OCI-LY7 (cell line): ENCODE measurements around the gene P2RX5. TPM values are rescaled to one million over a fixed set of nuclear protein-coding genes. Genes with fewer than 3 reads are reported as not detected.

Source experiments
- BruUV-seq: library from RNA; stranded (reverse); fragments of 400-500 nt; replicated peaks from 2 replicates; lab custom pipeline; 2021; lab: Mats Ljungman, UMichigan
- CTCF ChIA-PET: fragments of 300-600 bp; sonication (Branson Sonifier 250); formaldehyde crosslinking; loops from one replicate; lab custom pipeline; 2022; ENCODE audit warnings: antibody characterized with exemption; ENCODE audit not compliant: unreplicated experiment; lab: Charles Lee
- POLR2A ChIA-PET: fragments of 300-600 bp; sonication (Branson Sonifier 250); formaldehyde crosslinking; loops from one replicate; lab custom pipeline; 2022; ENCODE audit warnings: antibody characterized with exemption; lab: Charles Lee
- DNase-seq: peaks from one replicate; pipeline ENCODE4 v3.0.0-alpha.2; 2015; ENCODE audit warnings: low spot score
- H2AFZ ChIP-seq: fragments of 200-600 bp; sonication (generic), shearing (Covaris generic); 2 replicates; pipeline ENCODE4 v1.6.1; 2014; ENCODE audit warnings: mild to moderate bottlenecking, antibody characterized with exemption, low read length, moderate library complexity
- H3K27ac ChIP-seq: fragments of 200-600 bp; sonication (generic); 2 replicates; pipeline ENCODE4 v1.5.1; 2014; ENCODE audit warnings: mixed run types, low read depth, mild to moderate bottlenecking, moderate library complexity, low read length, inconsistent platforms; ENCODE audit not compliant: poor library complexity, severe bottlenecking
- H3K36me3 ChIP-seq: fragments of 200-600 bp; sonication (generic); 2 replicates; pipeline ENCODE4 v1.6.1; 2014; ENCODE audit warnings: mild to moderate bottlenecking, antibody characterized with exemption, low read length, moderate library complexity, mixed read lengths; ENCODE audit not compliant: insufficient read depth
- H3K4me1 ChIP-seq: fragments of 200-600 bp; sonication (generic); 2 replicates; pipeline ENCODE4 v1.5.1; 2014; ENCODE audit warnings: mild to moderate bottlenecking, low read length; ENCODE audit not compliant: insufficient read depth, poor library complexity, severe bottlenecking
- H3K4me2 ChIP-seq: fragments of 200-600 bp; sonication (generic); 2 replicates; pipeline ENCODE4 v1.6.1; 2014; ENCODE audit warnings: mild to moderate bottlenecking, low read length
- H3K4me3 ChIP-seq: fragments of 200-600 bp; sonication (generic); 2 replicates; pipeline ENCODE4 v1.5.1; 2014; ENCODE audit warnings: mild to moderate bottlenecking, low read depth, low read length; ENCODE audit not compliant: poor library complexity, severe bottlenecking
- H3K79me2 ChIP-seq: fragments of 200-600 bp; sonication (generic); 2 replicates; pipeline ENCODE4 v1.6.1; 2016; ENCODE audit warnings: low read depth, mild to moderate bottlenecking, low read length, moderate library complexity, mixed read lengths; ENCODE audit not compliant: insufficient read depth
- H3K9me2 ChIP-seq: fragments of 200-600 bp; sonication (generic); 2 replicates; pipeline ENCODE4 v1.6.1; 2016; ENCODE audit warnings: mild to moderate bottlenecking, low read length, mixed read lengths; ENCODE audit not compliant: insufficient read depth
- H3K9me3 ChIP-seq: fragments of 200-600 bp; sonication (generic); 2 replicates; pipeline ENCODE4 v1.6.1; 2014; ENCODE audit warnings: mild to moderate bottlenecking, mixed run types, low read length, mixed read lengths
- H4K20me1 ChIP-seq: fragments of 200-600 bp; sonication (generic); 2 replicates; pipeline ENCODE4 v1.6.1; 2014; ENCODE audit warnings: mild to moderate bottlenecking, antibody characterized with exemption, low read length, moderate library complexity, mixed read lengths; ENCODE audit not compliant: insufficient read depth
- CTCF ChIP-seq: fragments of 200-600 bp; sonication (generic); conservative IDR thresholded peaks from 2 replicates; pipeline ENCODE4 v1.5.1; 2014; ENCODE audit warnings: mild to moderate bottlenecking, antibody characterized with exemption, low read length, moderate library complexity, mixed read lengths
- EZH2phosphoT487 ChIP-seq: fragments of 200-600 bp; sonication (generic); IDR thresholded peaks from 2 replicates; pipeline ENCODE4 v1.6.1; 2018; ENCODE audit warnings: low read depth, borderline replicate concordance, mild to moderate bottlenecking, mixed run types, antibody characterized with exemption, low read length, moderate library complexity, mixed read lengths
- intact Hi-C: fragments of 100-400 bp; cut with micrococcal nuclease; formaldehyde crosslinking; loops from one replicate; pipeline ENCODE4 v1.10.0; 2022; ENCODE audit not compliant: unreplicated experiment
- total RNA-seq, 2 experiments: library from RNA; depleted of rRNA in 1 of 2; stranded (reverse); fragments of >200 nt in 1 of 2; shearing (Covaris generic) in 1 of 2; gene quantifications; 2 replicates each; pipeline ENCODE4 v1.2.3, GENCODE V29; 2014 to 2022

P2RX5 gene
- total RNA-seq, 2 experiments from 2014 or later, result 150 to 195 TPM

GRCh38 chr17:3659541-3660111 is 36.3 kb downstream of the P2RX5 start:
- H3K27ac ChIP-seq, result no peak overlapping the region
- CTCF ChIA-PET, result no interaction called here
- intact Hi-C loops, result no loop called here
- H4K20me1 ChIP-seq, result no peaks in the 10 kb centered on the region
- BruUV-seq, result no TSS peak
- no peak for TF ChIP-seq CTCF
- TF ChIP-seq EZH2phosphoT487, result no peak
- no peaks in the 10 kb centered on the region for H3K36me3 ChIP-seq
- H3K79me2 ChIP-seq, result no peaks in the 10 kb centered on the region
- POLR2A ChIA-PET, result no interaction called here
- H2AFZ ChIP-seq, result no peak overlapping the region
- no peaks in the 10 kb centered on the region for H3K9me3 ChIP-seq
- H3K9me2 ChIP-seq, result no peaks in the 10 kb centered on the region
- no peaks in the 10 kb centered on the region for H3K4me1 ChIP-seq
- DNase-seq, result no peak
- no peak overlapping the region for H3K4me3 ChIP-seq
- no peak overlapping the region for H3K4me2 ChIP-seq

GRCh38 chr17:3658784-3659449 is 37.0 kb downstream of the P2RX5 start:
- TF ChIP-seq EZH2phosphoT487, result no peak
- no peak for TF ChIP-seq CTCF
- Histone ChIP-seq H3K79me2 (no peaks in the 10 kb centered on the region), H3K4me2 (no peak overlapping the region), H3K27ac (no peak overlapping the region), H3K4me3 (no peak overlapping the region), H4K20me1 (no peaks in the 10 kb centered on the region), H2AFZ (no peak overlapping the region), H3K4me1 (no peaks in the 10 kb centered on the region), H3K9me2 (no peaks in the 10 kb centered on the region), H3K9me3 (no peaks in the 10 kb centered on the region), H3K36me3 (no peaks in the 10 kb centered on the region)
- DNase-seq, result no peak
- CTCF ChIA-PET, result interaction anchor here (0.6 kb wide), 1 partner anchor 902 kb away, joined by 3 read pairs; no protein-coding TSS in a partner anchor
- POLR2A ChIA-PET, result no interaction called here
- BruUV-seq, result no TSS peak
- intact Hi-C loops, result no loop called here
